A673 (cell line): Measurements from ENCODE around the gene CERS6. TPM values are rescaled to one million over a fixed set of nuclear protein-coding genes. Genes with fewer than 3 reads are reported as not detected.
A peak's percentile ranks its signal among the peaks of the same experiment; 100 is the strongest.

ENCODE experiments used
- BruUV-seq: library from RNA; stranded (reverse); fragments of 400-500 nt; replicated peaks from 2 replicates; lab custom pipeline; 2021; lab: Mats Ljungman, UMichigan
- CTCF ChIA-PET: fragments of 300-600 bp; sonication (Branson Sonifier 250); formaldehyde crosslinking; loops from one replicate; lab custom pipeline; 2022; ENCODE audit warnings: antibody characterized with exemption; lab: Charles Lee
- POLR2A ChIA-PET: fragments of 300-600 bp; sonication (Branson Sonifier 250); formaldehyde crosslinking; loops from one replicate; lab custom pipeline; 2022; ENCODE audit warnings: antibody characterized with exemption; ENCODE audit not compliant: low non-redundant PET; lab: Charles Lee
- DNase-seq: peaks from one replicate; pipeline ENCODE4 v3.0.0-alpha.2; 2015; ENCODE audit warnings: low spot score
- H3K27ac ChIP-seq: fragments of 200-600 bp; sonication (generic); 2 replicates; pipeline ENCODE4 v1.5.1; 2016; ENCODE audit warnings: mixed run types, low read depth, mild to moderate bottlenecking, mixed read lengths, antibody characterized with exemption, low read length; ENCODE audit not compliant: poor library complexity, severe bottlenecking
- H3K27me3 ChIP-seq: fragments of 200-600 bp; sonication (generic); replicated peaks from 2 replicates; pipeline ENCODE4 v1.6.1; 2017; ENCODE audit warnings: mixed run types, low read depth, mild to moderate bottlenecking, mixed read lengths, antibody characterized with exemption, low read length; ENCODE audit not compliant: insufficient read depth, poor library complexity
- H3K36me3 ChIP-seq: fragments of 200-600 bp; sonication (generic); 2 replicates; pipeline ENCODE4 v1.6.1; 2016; ENCODE audit warnings: mixed run types, mild to moderate bottlenecking, mixed read lengths, antibody characterized with exemption, low read length; ENCODE audit not compliant: insufficient read depth, poor library complexity, severe bottlenecking
- H3K4me1 ChIP-seq: fragments of 200-600 bp; sonication (generic); 2 replicates; pipeline ENCODE4 v1.6.1; 2017; ENCODE audit warnings: mixed run types, mild to moderate bottlenecking, mixed read lengths, antibody characterized with exemption, low read length; ENCODE audit not compliant: insufficient read depth, poor library complexity, severe bottlenecking
- H3K4me3 ChIP-seq: fragments of 200-600 bp; sonication (generic); 2 replicates; pipeline ENCODE4 v1.5.1; 2016; ENCODE audit warnings: low read depth, mixed run types, mild to moderate bottlenecking, mixed read lengths, low read length; ENCODE audit not compliant: poor library complexity, severe bottlenecking
- H3K9me3 ChIP-seq: fragments of 200-600 bp; sonication (generic); 2 replicates; pipeline ENCODE4 v1.6.1; 2016; ENCODE audit warnings: mixed run types, low read depth, mild to moderate bottlenecking, mixed read lengths, antibody characterized with exemption, low read length; ENCODE audit not compliant: poor library complexity, severe bottlenecking
- CTCF ChIP-seq: fragments of 300-800, 200-600 bp; sonication (generic); conservative IDR thresholded peaks from 2 replicates; pipeline ENCODE4 v1.5.1; 2017; ENCODE audit warnings: low read depth, mild to moderate bottlenecking, antibody characterized with exemption, low read length, moderate library complexity, mixed read lengths
- EZH2 ChIP-seq: fragments of 200-600 bp; sonication (generic); IDR thresholded peaks from 2 replicates; pipeline ENCODE4 v1.6.1; 2017; ENCODE audit warnings: borderline replicate concordance, low read depth, mild to moderate bottlenecking, mixed read lengths, antibody characterized with exemption, low read length; ENCODE audit not compliant: poor library complexity, severe bottlenecking
- intact Hi-C: fragments of 100-400 bp; cut with micrococcal nuclease; formaldehyde crosslinking; loops from one replicate; pipeline ENCODE4 v1.10.0; 2022; ENCODE audit not compliant: unreplicated experiment
- total RNA-seq: library from RNA; stranded (reverse); gene quantifications from 2 replicates; pipeline ENCODE4 v1.2.3, GENCODE V29; 2021

CERS6 gene
- total RNA-seq, 1 experiment from 2014 or later: 12.4 TPM

- Histone ChIP-seq H3K27me3 (no peaks in the 10 kb centered on the region), H3K4me1 (no peaks in the 10 kb centered on the region), H3K36me3 (no peaks in the 10 kb centered on the region), H3K9me3 (no peaks in the 10 kb centered on the region), H3K4me3 (no peak overlapping the region), H3K27ac (no peak overlapping the region)
- TF ChIP-seq EZH2 (no peak), CTCF (peak; percentile 28; the same call in 1 of the 2 replicates)
- no peak for DNase-seq
- no TSS peak for BruUV-seq
- ChIA-PET CTCF (no interaction called here), POLR2A (no interaction called here)
- intact Hi-C loops: no loop called here
These were observed 256.0 kb downstream of the CERS6 start for GRCh38 chr2:168712053-168712452.

GRCh38 chr2:168713325-168713724 lies 257.3 kb downstream of the CERS6 start:
- DNase-seq: no peak
- no peaks in the 10 kb centered on the region for H3K9me3 ChIP-seq
- intact Hi-C loops: no loop called here
- no peak overlapping the region for H3K27ac ChIP-seq
- no peaks in the 10 kb centered on the region for H3K4me1 ChIP-seq
- no peaks in the 10 kb centered on the region for H3K36me3 ChIP-seq
- CTCF ChIA-PET: no interaction called here
- no peaks in the 10 kb centered on the region for H3K27me3 ChIP-seq
- BruUV-seq: no TSS peak
- POLR2A ChIA-PET: no interaction called here
- no peak for TF ChIP-seq EZH2
- no peak overlapping the region for H3K4me3 ChIP-seq

GRCh38 chr2:168715849-168716248 lies 259.8 kb downstream of the CERS6 start:
- POLR2A ChIA-PET: no interaction called here
- Histone ChIP-seq H3K9me3 (no peaks in the 10 kb centered on the region), H3K27me3 (no peaks in the 10 kb centered on the region), H3K4me3 (no peak overlapping the region), H3K27ac (no peak overlapping the region), H3K4me1 (no peaks in the 10 kb centered on the region), H3K36me3 (no peaks in the 10 kb centered on the region)
- TF ChIP-seq EZH2 (no peak), CTCF (no peak)
- BruUV-seq: no TSS peak
- CTCF ChIA-PET: no interaction called here
- no peak for DNase-seq
- intact Hi-C loops: no loop called here

GRCh38 chr2:168716839-168717238 lies 260.8 kb downstream of the CERS6 start:
- no TSS peak for BruUV-seq
- intact Hi-C loops: no loop called here

More at GRCh38 chr2:168716839-168717238, 260.8 kb downstream of the CERS6 start:
- H3K9me3 ChIP-seq: no peaks in the 10 kb centered on the region
- ChIA-PET CTCF (no interaction called here), POLR2A (no interaction called here)
- H3K4me1 ChIP-seq: no peaks in the 10 kb centered on the region
- no peaks in the 10 kb centered on the region for H3K27me3 ChIP-seq
- no peak overlapping the region for H3K27ac ChIP-seq
- no peak overlapping the region for H3K4me3 ChIP-seq
- no peaks in the 10 kb centered on the region for H3K36me3 ChIP-seq
- TF ChIP-seq EZH2 (no peak), CTCF (no peak)
- DNase-seq: no peak
